Omental fat pad (tissue), 4 donors: Measurements from ENCODE around the gene E2F2. TPM values are rescaled to one million over a fixed set of nuclear protein-coding genes. Genes with fewer than 3 reads are reported as not detected.

ENCODE experiments used
- ATAC-seq: fragments of 150-250 bp; one replicate; pipeline ENCODE4 v1.9.1; 2016; ENCODE audit warnings: mild to moderate bottlenecking, moderate library complexity; ENCODE audit not compliant: low FRiP score
- DNase-seq: peaks from one replicate; pipeline ENCODE4 v3.0.0-alpha.2; 2019; ENCODE audit warnings: low spot score
- total RNA-seq, 4 donors: library from RNA; depleted of rRNA; stranded (reverse); fragments of >200 nt; gene quantifications; one replicate each; pipeline ENCODE4 v1.1.0, GENCODE V29; 2016
- TF ChIP-seq, protein P1 (sequence below), 3 donors: fragments of 450-650 bp; IDR thresholded peaks; one replicate each; pipeline ENCODE4 v1.5.1; 2016 to 2017; ENCODE audit warnings: antibody characterized with exemption in 3 of 3, mild to moderate bottlenecking in 3 of 3, moderate library complexity in 2 of 3

Gene E2F2
- total RNA-seq, 4 donors from 2014 or later = 0.31 to 1.5 (median 0.46) TPM

GRCh38 chr1:23575226-23575810 is 44.3 kb upstream of the E2F2 start:
- DNase-seq (no peak), ATAC-seq (no peak)
- TF ChIP-seq, protein P1, sequence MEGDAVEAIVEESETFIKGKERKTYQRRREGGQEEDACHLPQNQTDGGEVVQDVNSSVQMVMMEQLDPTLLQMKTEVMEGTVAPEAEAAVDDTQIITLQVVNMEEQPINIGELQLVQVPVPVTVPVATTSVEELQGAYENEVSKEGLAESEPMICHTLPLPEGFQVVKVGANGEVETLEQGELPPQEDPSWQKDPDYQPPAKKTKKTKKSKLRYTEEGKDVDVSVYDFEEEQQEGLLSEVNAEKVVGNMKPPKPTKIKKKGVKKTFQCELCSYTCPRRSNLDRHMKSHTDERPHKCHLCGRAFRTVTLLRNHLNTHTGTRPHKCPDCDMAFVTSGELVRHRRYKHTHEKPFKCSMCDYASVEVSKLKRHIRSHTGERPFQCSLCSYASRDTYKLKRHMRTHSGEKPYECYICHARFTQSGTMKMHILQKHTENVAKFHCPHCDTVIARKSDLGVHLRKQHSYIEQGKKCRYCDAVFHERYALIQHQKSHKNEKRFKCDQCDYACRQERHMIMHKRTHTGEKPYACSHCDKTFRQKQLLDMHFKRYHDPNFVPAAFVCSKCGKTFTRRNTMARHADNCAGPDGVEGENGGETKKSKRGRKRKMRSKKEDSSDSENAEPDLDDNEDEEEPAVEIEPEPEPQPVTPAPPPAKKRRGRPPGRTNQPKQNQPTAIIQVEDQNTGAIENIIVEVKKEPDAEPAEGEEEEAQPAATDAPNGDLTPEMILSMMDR (IDR thresholded peaks at IDR 0.05) = no peak

DNA sequence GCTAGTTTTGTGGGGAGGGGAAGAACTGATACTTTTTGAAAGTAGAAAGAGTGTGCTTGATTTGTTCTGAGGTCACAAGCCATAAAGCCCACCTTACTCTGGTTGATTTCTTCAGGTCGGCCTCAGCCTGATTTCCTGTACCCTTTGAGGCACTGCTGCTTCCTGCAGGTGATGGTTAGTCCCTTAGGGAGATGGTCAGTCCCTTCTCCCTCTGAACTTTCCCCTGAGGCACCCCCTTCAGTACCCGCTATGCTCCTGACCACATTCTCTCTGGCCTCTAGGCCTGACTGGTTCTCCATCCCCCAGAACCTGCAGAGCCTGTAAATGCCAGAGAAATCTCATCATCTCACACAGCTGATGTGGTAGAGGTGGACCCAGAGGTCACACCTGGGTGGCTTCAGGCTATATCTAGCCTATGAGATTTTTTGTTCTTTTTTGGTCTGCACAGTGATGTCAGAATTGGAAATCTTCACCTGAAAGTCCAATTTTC is 43.3 kb upstream of the E2F2 start:
- TF ChIP-seq, protein P1 (IDR thresholded peaks at IDR 0.05) = no peak
- ATAC-seq (no peak), DNase-seq (no peak)

- ATAC-seq (no peak), DNase-seq (no peak)
- TF ChIP-seq, protein P1 (IDR thresholded peaks at IDR 0.05) = no peak
Observed at GRCh38 chr1:23573574-23574182, 42.6 kb upstream of the E2F2 start.

GRCh38 chr1:23571465-23571864 is 40.4 kb upstream of the E2F2 start:
- TF ChIP-seq, protein P1 (IDR thresholded peaks at IDR 0.05) = no peak
- DNase-seq = no peak

GRCh38 chr1:23570001-23570691 is 39.1 kb upstream of the E2F2 start:
- DNase-seq (no peak), ATAC-seq (no peak)
- TF ChIP-seq, protein P1 (IDR thresholded peaks at IDR 0.05) = no peak

More at GRCh38 chr1:23571465-23571864, 40.4 kb upstream of the E2F2 start:
- no peak for ATAC-seq

- ATAC-seq = peak; percentile 15
- DNase-seq = no peak
- TF ChIP-seq, protein P1 (IDR thresholded peaks at IDR 0.05) = no peak
Observed at GRCh38 chr1:23568608-23569383, 37.8 kb upstream of the E2F2 start.
